ENCODE data around the gene SAV1. TPM values are rescaled to one million over a fixed set of nuclear protein-coding genes. Genes with fewer than 3 reads are reported as not detected.

The SAV1 gene
- total RNA-seq, result 10 to 100 TPM; 34.8 to 48.7 (median 42.5) TPM

DNA sequence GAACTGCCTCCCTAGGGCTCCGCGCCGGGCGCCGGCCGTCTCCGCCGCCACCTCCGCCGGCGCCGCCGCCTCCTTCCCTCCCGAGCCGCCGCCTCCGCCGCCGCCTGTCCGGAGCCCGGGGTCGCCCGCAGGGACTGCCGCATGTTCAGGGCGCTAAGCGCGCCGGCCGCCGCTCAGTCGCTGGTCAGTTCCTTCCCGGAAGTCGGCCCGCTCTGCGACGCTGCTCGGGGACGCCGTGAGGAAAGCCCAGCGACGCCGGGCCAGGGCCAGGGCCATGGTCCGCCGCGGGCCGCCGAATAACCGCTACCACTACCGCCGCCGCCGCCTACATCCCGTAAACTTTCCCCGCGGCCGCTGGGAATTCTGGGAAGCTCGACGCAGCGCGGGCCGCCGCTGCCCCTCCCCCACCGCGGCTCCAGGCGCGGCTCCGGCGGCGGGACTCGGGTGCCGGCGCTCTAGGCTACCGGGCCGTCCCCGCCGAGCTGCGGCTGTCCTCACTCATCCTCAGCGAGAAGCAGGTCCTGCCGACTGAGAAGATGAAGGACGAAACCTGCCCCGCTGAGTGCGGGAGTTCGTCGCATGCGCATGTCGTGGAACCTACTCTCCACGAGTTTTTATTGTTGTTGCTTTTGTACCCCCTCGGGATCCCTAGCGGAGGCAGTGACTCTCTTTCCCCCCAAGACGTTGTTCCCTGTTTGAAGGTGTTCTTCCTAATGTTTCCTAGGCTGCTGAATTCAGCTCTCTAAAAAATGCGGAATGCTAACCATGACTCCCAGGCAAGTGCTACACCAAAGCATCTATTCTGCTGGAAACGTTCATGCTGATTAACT lies at the start of gene SAV1:
SAV1 (minus strand) TSS at position 311 of the 830 bp plus-strand sequence. CDS start 339 bp downstream, outside the sequence.
- Histone ChIP-seq H3K4me1 (peaks cover 0 to 39% (median 2%) of the 10 kb centered on the region in 3 donors), H3K27me3 (no peaks in the 10 kb centered on the region), H3K27ac (peak within 1 kb of the TSS; percentile 87 to 99 (median 97)), H3K9me3 (no peaks in the 10 kb centered on the region), H3K4me3 (peak within 1 kb of the TSS; percentile 61 to 93), H3K36me3 (peaks cover 0 to 10% of the 10 kb centered on the region in 2 donors)
- WGBS, 2 donors (ENCODE audit: low coverage in 1 of 2), result 0% methylated on average over 3 to 4 of the region's 92 CpGs
- TF ChIP-seq POLR2A (IDR thresholded peaks at IDR 0.05) (peak; percentile 94 to 97), EP300 (IDR thresholded peaks at IDR 0.05) (no peak), POLR2AphosphoS5 (IDR thresholded peaks at IDR 0.05) (peak; percentile 90)
- TF ChIP-seq, protein P1, sequence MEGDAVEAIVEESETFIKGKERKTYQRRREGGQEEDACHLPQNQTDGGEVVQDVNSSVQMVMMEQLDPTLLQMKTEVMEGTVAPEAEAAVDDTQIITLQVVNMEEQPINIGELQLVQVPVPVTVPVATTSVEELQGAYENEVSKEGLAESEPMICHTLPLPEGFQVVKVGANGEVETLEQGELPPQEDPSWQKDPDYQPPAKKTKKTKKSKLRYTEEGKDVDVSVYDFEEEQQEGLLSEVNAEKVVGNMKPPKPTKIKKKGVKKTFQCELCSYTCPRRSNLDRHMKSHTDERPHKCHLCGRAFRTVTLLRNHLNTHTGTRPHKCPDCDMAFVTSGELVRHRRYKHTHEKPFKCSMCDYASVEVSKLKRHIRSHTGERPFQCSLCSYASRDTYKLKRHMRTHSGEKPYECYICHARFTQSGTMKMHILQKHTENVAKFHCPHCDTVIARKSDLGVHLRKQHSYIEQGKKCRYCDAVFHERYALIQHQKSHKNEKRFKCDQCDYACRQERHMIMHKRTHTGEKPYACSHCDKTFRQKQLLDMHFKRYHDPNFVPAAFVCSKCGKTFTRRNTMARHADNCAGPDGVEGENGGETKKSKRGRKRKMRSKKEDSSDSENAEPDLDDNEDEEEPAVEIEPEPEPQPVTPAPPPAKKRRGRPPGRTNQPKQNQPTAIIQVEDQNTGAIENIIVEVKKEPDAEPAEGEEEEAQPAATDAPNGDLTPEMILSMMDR (IDR thresholded peaks at IDR 0.05), result peak in 1 of 4 experiments; percentile 12
- peak; percentile 89 for ATAC-seq

DNA sequence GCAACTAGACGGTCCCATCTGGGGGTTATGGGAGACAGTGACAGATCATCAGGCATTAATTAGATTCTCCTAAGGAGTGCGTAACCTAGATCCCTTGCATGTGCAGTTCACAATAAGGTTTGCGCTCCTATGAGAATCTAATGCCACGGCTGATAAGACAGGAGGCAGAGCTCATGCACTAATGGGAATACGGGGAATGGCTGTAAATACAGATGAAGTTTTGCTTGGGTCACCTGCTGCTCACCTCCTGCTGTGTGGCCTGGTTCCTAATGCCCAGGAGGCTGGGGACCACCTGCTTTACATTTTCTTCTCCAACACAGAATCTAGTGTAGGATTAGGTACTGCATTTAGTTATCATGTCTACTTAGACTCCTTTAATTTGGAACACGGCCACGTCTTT lies 49.7 kb upstream of the SAV1 start:
- Histone ChIP-seq H3K36me3 (peaks cover 0 to 18% of the 10 kb centered on the region in 2 donors), H3K27me3 (no peaks in the 10 kb centered on the region), H3K9me3 (no peaks in the 10 kb centered on the region), H3K4me3 (no peak overlapping the region), H3K27ac (no peak overlapping the region), H3K4me1 (no peaks in the 10 kb centered on the region)
- TF ChIP-seq EP300 (IDR thresholded peaks at IDR 0.05) (no peak), POLR2A (IDR thresholded peaks at IDR 0.05) (no peak), POLR2AphosphoS5 (IDR thresholded peaks at IDR 0.05) (no peak)
- TF ChIP-seq, protein P1 (IDR thresholded peaks at IDR 0.05), result no peak
- no peak for ATAC-seq
- WGBS, 2 donors (ENCODE audit: low coverage in 1 of 2), result 57 to 76% methylated on average over 4 to 7 of the region's 7 CpGs

DNA sequence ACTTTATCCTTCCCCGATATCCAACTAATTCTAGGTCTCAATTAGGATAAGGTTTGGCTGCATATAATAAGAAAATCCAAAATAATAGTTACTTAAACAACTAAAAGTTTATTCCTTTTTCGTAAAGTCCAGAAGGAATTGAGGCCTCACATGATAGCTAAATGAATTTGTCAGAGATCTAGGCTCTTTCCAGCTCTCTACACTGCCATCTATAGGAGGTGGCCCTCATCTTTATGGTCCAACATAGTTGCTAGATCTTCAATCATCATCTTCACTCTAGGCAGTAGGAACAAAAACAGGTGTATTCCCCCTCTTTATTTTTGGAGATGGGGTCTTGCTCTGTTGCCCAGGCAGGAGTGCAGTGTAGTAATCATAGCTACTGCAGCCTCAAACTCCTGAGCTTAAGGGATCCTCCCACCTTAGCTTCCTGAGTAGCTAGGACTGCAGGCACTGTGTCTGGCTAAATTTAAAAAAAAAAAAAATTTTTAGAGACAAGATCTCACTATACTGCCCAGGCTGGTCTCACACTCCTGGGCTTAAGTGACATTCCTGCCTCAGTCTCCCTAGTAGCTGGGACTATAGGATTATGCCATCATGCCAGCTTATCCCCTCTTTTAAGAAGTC lies 46.5 kb upstream of the SAV1 start:
- 60 to 62% methylated on average over 2 of the region's 2 CpGs for WGBS, 2 donors (ENCODE audit: low coverage in 1 of 2)
- no peak for ATAC-seq

DNA sequence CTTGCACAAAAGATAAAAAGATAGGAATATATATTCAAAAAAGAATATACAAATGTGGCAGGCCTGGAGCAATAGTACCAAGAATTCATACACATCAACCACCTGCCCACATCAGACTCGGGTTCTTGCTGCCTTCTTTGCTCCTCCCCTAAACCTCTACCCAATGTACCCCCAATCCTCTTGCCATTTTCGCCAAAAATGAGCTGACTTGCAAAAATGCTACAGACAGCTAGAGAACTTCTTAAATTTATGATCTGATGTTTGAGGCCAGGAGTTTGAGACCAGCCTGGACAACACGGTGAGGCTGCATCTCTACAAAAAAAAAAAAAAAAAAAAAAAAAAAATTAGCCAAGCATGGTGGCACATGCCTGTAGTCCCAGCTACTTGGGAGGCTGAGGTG lies 42.9 kb upstream of the SAV1 start:
- Histone ChIP-seq H3K27ac (no peak overlapping the region), H3K27me3 (no peaks in the 10 kb centered on the region), H3K9me3 (no peaks in the 10 kb centered on the region), H3K4me1 (no peaks in the 10 kb centered on the region), H3K36me3 (no peaks in the 10 kb centered on the region), H3K4me3 (no peak overlapping the region)
- 100% methylated on average over 1 of the region's 3 CpGs; no CpG with 5 or more reads in 1 of the 2 donors for WGBS, 2 donors (ENCODE audit: low coverage in 1 of 2)
- TF ChIP-seq, protein P1 (IDR thresholded peaks at IDR 0.05), result no peak
- TF ChIP-seq POLR2A (IDR thresholded peaks at IDR 0.05) (no peak), POLR2AphosphoS5 (IDR thresholded peaks at IDR 0.05) (no peak)
- ATAC-seq, result no peak

More for the DNA sequence above, 46.5 kb upstream of the SAV1 start:
- Histone ChIP-seq H3K4me3 (no peak overlapping the region), H3K36me3 (no peaks in the 10 kb centered on the region), H3K4me1 (no peaks in the 10 kb centered on the region), H3K27ac (no peak overlapping the region), H3K27me3 (no peaks in the 10 kb centered on the region), H3K9me3 (no peaks in the 10 kb centered on the region)
- TF ChIP-seq POLR2AphosphoS5 (IDR thresholded peaks at IDR 0.05) (no peak), EP300 (IDR thresholded peaks at IDR 0.05) (no peak), POLR2A (IDR thresholded peaks at IDR 0.05) (no peak)
- TF ChIP-seq, protein P1 (IDR thresholded peaks at IDR 0.05), result peak; percentile 40 to 57 (median 44)
